ENCODE results near the gene TMPRSS9.

Gene TMPRSS9

GRCh38 chr19:2359992-2360685 is at the start of gene TMPRSS9:
Gene TMPRSS9 (plus strand): TSS chr19:2360265. CDS start chr19:2389786, 29,521 bp downstream.
- no peak for DNase-seq

- DNase-seq = no peak
These were observed 49.0 kb upstream of the TMPRSS9 start for GRCh38 chr19:2311093-2311492.

- DNase-seq = no peak
These were observed 47.1 kb upstream of the TMPRSS9 start for GRCh38 chr19:2312820-2313501.

GRCh38 chr19:2315121-2315817 is 44.8 kb upstream of the TMPRSS9 start:
- DNase-seq = no peak

GRCh38 chr19:2315818-2316353 is 44.2 kb upstream of the TMPRSS9 start:
- no peak for DNase-seq

GRCh38 chr19:2317300-2317699 is 42.8 kb upstream of the TMPRSS9 start:
- no peak for DNase-seq

- DNase-seq = no peak
These were observed 42.3 kb upstream of the TMPRSS9 start for GRCh38 chr19:2317756-2318155.

- DNase-seq = no peak
These were observed 41.1 kb upstream of the TMPRSS9 start for GRCh38 chr19:2318923-2319322.

GRCh38 chr19:2319551-2319950 is 40.5 kb upstream of the TMPRSS9 start:
- no peak for DNase-seq

- no peak for DNase-seq
These were observed 40.0 kb upstream of the TMPRSS9 start for GRCh38 chr19:2320049-2320448.

- no peak for DNase-seq
These were observed 39.1 kb upstream of the TMPRSS9 start for GRCh38 chr19:2320939-2321338.

GRCh38 chr19:2321565-2322283 is 38.3 kb upstream of the TMPRSS9 start:
- no peak for DNase-seq

- no peak for DNase-seq
These were observed 36.4 kb upstream of the TMPRSS9 start for GRCh38 chr19:2323707-2324106.

GRCh38 chr19:2324220-2324948 is 35.7 kb upstream of the TMPRSS9 start:
- no peak for DNase-seq

- no peak for DNase-seq
These were observed 34.6 kb upstream of the TMPRSS9 start for GRCh38 chr19:2325281-2326046.

- no peak for DNase-seq
These were observed 33.2 kb upstream of the TMPRSS9 start for GRCh38 chr19:2326699-2327360.

- peak; percentile 31 for DNase-seq
These were observed 32.2 kb upstream of the TMPRSS9 start for GRCh38 chr19:2327773-2328400.

- DNase-seq = peak; percentile 86
These were observed 31.5 kb upstream of the TMPRSS9 start, which contains the start of the genes LSM7 and SPPL2B for GRCh38 chr19:2328401-2329148. Gene LSM7 (minus strand): TSS chr19:2328586. CDS start chr19:2328566, 20 bp downstream. Gene SPPL2B (plus strand): TSS chr19:2328684. CDS start chr19:2328710, 26 bp downstream.

- no peak for DNase-seq
These were observed 31.0 kb upstream of the TMPRSS9 start for GRCh38 chr19:2329149-2329478.

Measured in T1000 (cell line).